Measurements from ENCODE around the gene DPEP2. TPM values are rescaled to one million over a fixed set of nuclear protein-coding genes. Genes with fewer than 3 reads are reported as not detected.

DPEP2 gene
- total and polyA plus RNA-seq, 2 experiments from 2014 or later: not detected

GRCh38 chr16:68009157-68009735, 10.0 kb upstream of the DPEP2 start:
- Histone ChIP-seq H4K20me1 (ENCODE audit: insufficient read depth, poor library complexity, severe bottlenecking) (no peaks in the 10 kb centered on the region), H3K4me2 (no peak overlapping the region), H3K4me3 (no peak overlapping the region), H3K9me3 (ENCODE audit: low read depth) (no peaks in the 10 kb centered on the region), H3K4me1 (ENCODE audit: insufficient read depth) (no peaks in the 10 kb centered on the region), H3K27me3 (no peaks in the 10 kb centered on the region), H3K79me2 (no peaks in the 10 kb centered on the region), H3K36me3 (replicated peaks; ENCODE audit: insufficient read depth, low read depth) (no peaks in the 10 kb centered on the region), H3K27ac (no peak overlapping the region), H3K9me2 (replicated peaks; ENCODE audit: insufficient read depth) (no peaks in the 10 kb centered on the region), H2AFZ (no peak overlapping the region)
- TF ChIP-seq EZH2phosphoT487 (IDR thresholded peaks at IDR 0.05; ENCODE audit: low read depth, severe bottlenecking, unreplicated experiment) (no peak), CTCF (IDR thresholded peaks at IDR 0.05; ENCODE audit: poor library complexity) (no peak), EZH2 (IDR thresholded peaks at IDR 0.05; ENCODE audit: borderline replicate concordance) (no peak)
- no peak for DNase-seq (ENCODE audit: low spot score)
- WGBS (ENCODE audit: low lambda C conversion rate, missing lambda C conversion rate): 81% methylated on average over 9 of the region's 9 CpGs

DNA sequence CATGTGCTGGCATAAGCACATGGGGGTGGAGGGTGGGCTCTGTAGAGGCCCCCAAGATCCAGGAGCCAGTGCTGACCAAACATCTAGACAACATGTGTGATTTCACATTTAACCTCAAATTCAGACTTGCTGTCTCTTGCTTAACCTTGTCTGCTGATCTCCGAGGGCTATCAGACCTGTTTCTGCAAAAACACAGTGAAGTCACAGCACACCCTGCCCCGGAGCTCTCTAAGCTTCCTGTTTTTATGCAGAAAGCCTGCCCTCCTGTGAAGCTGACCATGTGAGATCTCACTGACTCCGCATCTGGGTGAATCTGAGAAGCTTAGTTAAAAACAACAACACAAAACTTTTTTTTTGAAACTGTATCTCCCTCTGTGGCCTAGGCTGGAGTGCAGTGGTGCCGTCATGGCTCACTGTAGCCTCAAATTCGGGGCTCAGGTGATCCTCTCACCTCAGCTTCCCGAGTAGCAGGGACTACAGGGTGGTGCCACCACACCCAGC, 6.6 kb upstream of the DPEP2 start:
- WGBS (ENCODE audit: low lambda C conversion rate, missing lambda C conversion rate): 40% methylated on average over 6 of the region's 6 CpGs
- Histone ChIP-seq H3K4me1 (ENCODE audit: insufficient read depth) (no peaks in the 10 kb centered on the region), H3K9me3 (ENCODE audit: low read depth) (no peaks in the 10 kb centered on the region), H3K79me2 (no peaks in the 10 kb centered on the region), H2AFZ (no peak overlapping the region), H4K20me1 (ENCODE audit: insufficient read depth, poor library complexity, severe bottlenecking) (no peaks in the 10 kb centered on the region), H3K36me3 (replicated peaks; ENCODE audit: insufficient read depth, low read depth) (no peaks in the 10 kb centered on the region), H3K4me2 (no peak overlapping the region), H3K27ac (peak overlapping the region; percentile 31), H3K27me3 (no peaks in the 10 kb centered on the region), H3K9me2 (replicated peaks; ENCODE audit: insufficient read depth) (no peaks in the 10 kb centered on the region), H3K4me3 (no peak overlapping the region)
- TF ChIP-seq EZH2phosphoT487 (IDR thresholded peaks at IDR 0.05; ENCODE audit: low read depth, severe bottlenecking, unreplicated experiment) (no peak), CTCF (IDR thresholded peaks at IDR 0.05; ENCODE audit: poor library complexity) (no peak), EZH2 (IDR thresholded peaks at IDR 0.05; ENCODE audit: borderline replicate concordance) (no peak)
- no peak for DNase-seq (ENCODE audit: low spot score)

GRCh38 chr16:68005211-68005610, 5.9 kb upstream of the DPEP2 start:
- Histone ChIP-seq H4K20me1 (ENCODE audit: insufficient read depth, poor library complexity, severe bottlenecking) (no peaks in the 10 kb centered on the region), H2AFZ (no peak overlapping the region), H3K79me2 (no peaks in the 10 kb centered on the region), H3K4me2 (no peak overlapping the region), H3K9me2 (replicated peaks; ENCODE audit: insufficient read depth) (no peaks in the 10 kb centered on the region), H3K36me3 (replicated peaks; ENCODE audit: insufficient read depth, low read depth) (no peaks in the 10 kb centered on the region), H3K27ac (no peak overlapping the region), H3K4me3 (no peak overlapping the region), H3K9me3 (ENCODE audit: low read depth) (no peaks in the 10 kb centered on the region), H3K4me1 (ENCODE audit: insufficient read depth) (no peaks in the 10 kb centered on the region), H3K27me3 (no peaks in the 10 kb centered on the region)
- 84% methylated on average over 9 of the region's 9 CpGs for WGBS (ENCODE audit: low lambda C conversion rate, missing lambda C conversion rate)
- TF ChIP-seq EZH2 (IDR thresholded peaks at IDR 0.05; ENCODE audit: borderline replicate concordance) (no peak), EZH2phosphoT487 (IDR thresholded peaks at IDR 0.05; ENCODE audit: low read depth, severe bottlenecking, unreplicated experiment) (no peak), CTCF (IDR thresholded peaks at IDR 0.05; ENCODE audit: poor library complexity) (no peak)
- DNase-seq (ENCODE audit: low spot score): no peak

All from hepatocyte (in vitro differentiated cells).